AG08395 (cell line): ENCODE measurements around the gene RNF41.

Experiments
- DNase-seq: peaks from one replicate; pipeline ENCODE4 v3.0.0; 2012; ENCODE audit warnings: mixed read lengths, low spot score

Gene RNF41

DNA sequence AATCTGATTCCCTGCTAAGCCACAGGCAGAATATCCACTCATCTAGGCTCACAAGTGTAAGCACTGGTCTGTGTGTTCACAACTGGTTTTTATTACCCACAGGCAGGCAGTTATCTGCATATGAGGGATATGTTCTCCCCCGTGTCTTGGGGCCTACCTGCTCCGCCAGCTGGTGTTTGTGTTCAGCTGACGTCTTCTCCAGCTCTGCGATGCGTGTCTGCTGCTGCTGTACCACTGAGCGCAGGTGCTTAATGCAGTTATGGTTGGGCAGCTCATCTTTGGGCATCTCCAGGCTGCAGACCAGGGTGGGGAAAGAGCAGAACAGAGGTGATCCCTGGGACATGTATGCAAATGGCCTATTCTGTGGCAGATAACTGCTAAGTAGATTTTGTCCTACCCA lies 13.7 kb downstream of the RNF41 start:
- DNase-seq = no peak

DNA sequence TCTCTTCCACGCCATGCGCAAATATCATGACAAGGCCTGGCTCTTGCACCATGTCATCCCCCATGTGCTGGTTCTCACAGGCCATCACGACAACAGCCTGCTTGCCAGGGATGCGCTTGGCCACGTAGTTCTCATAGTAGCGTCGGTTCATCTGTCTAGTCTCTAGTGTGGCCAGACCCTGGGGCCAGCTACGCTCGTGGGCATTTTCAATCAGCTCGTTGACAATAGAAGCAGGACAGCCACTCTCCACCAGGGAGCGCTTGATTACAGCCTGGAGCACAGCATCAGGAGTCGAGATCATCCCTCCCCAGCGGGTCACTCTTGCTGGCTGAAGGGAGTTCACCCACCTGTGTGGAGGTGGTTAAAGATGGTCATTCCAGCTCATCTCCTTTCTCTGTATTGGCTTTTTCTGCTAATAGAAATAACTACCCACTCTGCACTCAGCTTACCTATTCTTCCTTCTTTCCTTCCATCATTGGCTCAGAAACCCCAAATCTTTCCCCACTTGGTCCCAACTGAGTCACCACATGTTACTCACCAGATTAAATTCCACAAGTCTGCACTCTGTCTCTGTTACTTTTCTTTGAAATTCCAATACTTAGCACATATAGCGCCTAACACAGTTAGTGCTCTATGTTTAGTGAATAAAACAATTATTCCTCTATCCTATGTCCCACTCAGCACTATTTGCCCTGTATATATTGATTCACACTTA lies 15.1 kb downstream of the RNF41 start:
- peak; percentile 51 for DNase-seq

DNA sequence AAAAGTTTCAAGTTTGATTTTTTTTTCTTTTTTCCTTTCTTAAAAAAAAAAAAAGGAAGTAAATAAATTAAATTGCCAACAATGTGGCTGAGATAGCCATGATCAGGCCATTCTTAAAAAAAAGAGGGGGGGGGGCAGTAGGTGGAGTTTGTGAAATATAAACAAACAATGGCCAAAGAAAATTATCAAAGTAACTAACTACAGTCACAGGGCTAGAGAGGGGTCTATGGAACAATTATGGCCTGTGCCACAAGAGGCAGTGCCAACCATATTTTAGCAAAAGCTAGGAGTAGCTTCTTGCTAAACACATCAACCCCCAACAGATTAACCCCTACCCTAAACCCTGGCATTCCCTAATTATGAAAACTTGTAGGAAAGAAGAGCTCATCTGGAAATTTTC lies 16.3 kb downstream of the RNF41 start:
- DNase-seq = no peak

DNA sequence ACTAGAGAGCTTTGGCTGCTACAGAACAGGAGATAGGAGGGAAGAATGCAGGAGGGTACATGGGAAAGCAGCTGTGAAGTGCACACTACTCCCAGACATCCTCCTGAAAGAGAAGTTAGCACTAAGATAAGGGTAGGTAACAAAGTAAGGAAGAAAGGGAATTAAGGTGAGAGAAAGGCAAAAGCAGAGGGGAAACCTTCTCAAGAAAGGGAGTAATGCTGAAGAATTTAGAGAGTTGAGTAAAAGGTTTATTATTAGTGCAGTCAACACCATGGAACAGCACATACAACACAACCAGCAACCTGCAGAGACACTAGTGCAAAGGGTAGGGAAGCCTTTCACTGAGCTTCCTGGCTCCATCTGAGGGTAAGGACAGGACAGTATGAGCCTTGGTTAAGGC lies 17.4 kb downstream of the RNF41 start:
- DNase-seq = no peak

DNA sequence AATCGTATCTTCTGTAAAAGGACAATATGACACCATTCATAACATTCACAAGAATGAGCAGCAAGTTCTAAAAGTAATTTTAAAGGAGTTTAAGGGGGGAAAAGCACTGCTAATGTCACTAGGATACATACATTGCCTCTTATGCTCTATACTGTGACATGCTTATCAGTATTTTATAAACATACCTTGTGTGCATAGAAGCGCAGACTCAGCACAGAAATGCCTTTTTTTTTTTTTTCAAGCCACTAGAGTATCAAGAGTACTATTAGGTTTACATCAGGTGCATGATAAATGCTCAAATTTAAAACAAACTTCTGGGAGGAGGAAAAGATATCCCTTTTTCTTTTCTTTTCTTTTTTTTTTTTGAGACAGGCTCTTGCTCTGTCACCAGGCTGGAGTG lies 18.9 kb downstream of the RNF41 start:
- DNase-seq = no peak

DNA sequence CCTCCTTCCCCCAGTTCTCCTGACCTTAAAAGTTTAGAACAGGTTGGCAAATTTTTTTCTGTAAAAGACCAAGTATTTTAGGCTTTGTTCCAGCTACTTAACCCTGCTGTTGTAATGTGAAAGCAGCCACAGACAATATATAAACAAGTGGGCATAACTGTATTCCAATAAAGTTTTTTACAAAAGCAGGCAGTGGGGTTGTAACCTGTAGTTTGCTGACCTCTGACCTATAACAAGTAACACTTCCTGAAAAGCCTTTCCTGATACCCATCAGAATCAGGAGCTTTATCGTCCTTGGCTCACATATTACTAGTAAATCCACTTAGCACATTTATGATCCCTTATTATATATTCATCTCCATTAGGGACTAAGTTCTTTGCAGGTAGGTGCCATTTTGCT lies 19.4 kb downstream of the RNF41 start:
- DNase-seq = no peak

DNA sequence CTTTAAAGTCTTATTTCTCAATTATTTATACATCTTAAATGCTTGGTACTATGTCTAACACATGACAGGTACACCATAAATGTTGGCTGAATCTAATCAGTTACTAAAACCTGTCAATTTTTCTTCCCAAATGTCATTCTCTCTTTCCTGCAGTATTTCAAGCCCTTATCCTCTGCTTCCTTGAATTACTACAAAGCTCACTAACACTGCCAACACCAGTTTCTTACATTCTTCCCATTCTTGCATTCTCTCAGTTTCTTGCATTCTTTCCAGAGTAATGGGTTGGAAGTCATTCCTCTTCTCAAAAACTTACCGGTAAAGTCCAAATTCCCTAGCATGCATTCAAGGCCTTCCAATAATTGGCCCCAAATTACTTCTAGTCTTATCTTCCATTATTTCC lies 22.9 kb downstream of the RNF41 start:
- no peak for DNase-seq

DNA sequence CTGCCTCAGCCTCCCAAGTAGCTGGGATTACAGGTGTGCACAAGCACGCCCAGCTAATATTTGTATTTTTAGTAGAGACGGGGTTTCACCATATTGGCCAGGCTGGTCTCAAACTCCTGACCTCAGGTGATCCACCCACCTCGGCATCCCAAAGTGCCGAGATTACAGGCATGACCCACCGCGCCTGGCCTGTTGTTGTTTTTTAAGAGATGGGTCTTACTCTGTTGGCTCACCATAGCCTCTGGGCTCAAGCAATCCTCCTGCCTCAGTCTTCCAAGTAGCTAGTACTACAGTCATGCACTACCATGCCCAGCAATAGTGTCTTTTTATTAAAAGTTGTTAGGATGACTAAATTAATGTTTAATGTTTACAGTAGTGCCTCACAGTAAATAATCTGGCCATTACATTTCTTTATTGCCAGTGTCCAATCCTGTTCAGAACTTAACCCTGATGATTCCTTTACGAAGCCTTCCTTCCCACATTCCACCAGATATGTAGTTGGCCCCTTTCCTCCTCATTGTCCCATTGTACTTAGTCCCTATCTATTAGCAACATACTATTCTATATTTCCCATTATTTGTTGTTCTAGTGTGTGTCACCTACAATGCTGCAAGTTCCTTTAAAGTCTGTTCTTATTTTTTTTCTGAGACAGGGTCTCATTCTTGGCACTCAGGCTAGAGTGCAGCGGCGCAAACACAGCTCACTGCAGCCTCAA lies 23.6 kb downstream of the RNF41 start:
- DNase-seq = no peak

DNA sequence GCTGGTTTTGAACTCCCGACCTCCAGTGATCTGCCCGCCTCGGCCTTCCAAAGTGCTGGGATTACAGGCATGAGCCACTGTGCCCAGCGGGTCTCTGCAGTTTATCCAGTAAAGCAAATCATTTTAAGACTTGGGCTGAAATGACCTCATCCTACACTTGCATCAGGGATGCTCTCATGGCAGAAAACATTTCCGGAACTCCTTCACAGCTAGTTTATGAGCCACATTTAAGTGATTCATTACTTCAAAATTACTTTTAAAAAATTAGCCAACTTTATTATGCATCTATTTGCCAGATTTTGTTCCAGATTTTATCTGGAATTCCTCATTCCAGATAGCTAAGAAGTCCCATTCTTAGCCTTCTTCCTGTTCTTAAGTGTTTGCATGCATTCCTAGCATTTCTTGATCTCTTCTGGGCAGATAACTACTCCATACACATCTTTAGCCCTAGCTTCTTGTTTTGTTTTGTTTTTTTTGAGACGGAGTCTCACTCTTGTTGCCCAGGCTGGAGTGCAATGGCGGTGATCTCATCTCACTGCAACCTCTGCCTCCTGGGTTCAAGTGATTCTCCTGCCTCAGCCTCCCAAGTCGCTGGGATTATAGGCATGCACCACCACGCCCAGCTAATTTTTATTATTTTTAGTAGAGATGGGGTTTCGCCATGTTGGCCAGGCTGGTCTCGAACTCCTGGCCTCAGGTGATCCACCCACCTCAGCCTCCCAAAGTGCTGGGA lies 24.7 kb downstream of the RNF41 start:
- DNase-seq = peak; percentile 86

DNA sequence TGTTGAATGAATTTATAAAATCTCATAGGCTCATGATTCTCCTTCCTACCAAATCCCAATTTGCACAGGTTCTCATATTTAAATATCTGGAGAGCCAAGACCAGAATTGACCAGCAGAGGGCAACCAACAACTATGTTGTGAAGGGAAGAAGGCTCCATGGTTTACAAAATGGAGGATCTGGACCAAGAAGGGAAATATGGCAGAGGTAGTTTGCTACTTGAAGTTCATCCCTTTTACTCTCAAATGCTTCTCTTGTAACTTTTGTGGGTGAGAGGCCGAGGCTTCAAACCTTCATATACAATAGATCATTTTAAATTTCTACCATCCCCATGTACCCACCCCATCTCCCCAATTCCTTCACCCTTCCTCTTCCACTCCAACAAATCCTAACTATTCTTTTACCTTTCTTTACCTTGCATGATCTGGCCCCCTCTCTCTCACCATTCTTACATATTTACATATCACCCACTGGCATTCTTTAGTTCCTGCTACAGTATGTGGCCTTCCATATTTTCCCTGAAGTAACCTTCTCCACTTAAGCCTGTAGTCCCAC lies 28.6 kb downstream of the RNF41 start:
- DNase-seq = peak; percentile 66

DNA sequence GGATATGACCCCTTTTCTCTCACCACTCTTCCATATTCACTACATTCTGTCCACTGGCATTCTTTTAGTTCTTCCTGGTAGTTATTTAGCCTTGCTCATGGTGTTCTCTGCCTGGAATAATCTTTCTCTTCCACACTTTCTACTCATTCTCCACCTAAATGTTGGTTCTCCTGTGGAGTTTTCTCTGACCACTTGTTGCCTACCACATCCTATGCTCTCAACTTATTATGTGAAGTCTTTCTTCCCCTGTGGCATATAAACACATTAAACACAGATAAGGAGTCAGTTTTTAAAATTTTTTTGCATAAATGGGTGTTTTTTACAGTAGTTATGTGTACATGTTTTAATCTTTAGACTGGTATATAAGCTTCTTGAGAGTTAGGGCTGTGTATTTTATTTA lies 29.1 kb downstream of the RNF41 start:
- no peak for DNase-seq

DNA sequence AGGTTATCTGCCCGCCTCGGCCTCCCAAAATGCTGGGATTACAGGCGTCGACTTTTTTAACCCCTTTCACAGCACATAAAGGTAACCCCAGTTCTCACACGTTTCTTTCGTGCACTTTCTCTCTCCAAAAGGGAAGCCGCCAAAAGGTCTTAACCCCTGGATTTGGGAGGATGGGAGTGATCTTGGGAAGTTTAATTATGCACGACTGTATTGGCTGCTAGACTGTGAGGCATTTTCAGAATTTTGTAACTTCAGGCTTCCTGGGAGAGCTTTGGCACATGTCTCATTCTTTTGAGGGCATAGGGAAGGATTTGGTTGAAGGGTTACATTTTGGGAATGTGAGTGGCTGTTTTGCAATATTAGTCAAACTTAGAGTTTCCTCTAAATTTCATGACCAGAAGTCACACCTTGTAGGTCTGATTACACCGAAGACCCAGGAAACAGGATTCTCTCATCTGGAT lies 31.0 kb downstream of the RNF41 start:
- DNase-seq = no peak

DNA sequence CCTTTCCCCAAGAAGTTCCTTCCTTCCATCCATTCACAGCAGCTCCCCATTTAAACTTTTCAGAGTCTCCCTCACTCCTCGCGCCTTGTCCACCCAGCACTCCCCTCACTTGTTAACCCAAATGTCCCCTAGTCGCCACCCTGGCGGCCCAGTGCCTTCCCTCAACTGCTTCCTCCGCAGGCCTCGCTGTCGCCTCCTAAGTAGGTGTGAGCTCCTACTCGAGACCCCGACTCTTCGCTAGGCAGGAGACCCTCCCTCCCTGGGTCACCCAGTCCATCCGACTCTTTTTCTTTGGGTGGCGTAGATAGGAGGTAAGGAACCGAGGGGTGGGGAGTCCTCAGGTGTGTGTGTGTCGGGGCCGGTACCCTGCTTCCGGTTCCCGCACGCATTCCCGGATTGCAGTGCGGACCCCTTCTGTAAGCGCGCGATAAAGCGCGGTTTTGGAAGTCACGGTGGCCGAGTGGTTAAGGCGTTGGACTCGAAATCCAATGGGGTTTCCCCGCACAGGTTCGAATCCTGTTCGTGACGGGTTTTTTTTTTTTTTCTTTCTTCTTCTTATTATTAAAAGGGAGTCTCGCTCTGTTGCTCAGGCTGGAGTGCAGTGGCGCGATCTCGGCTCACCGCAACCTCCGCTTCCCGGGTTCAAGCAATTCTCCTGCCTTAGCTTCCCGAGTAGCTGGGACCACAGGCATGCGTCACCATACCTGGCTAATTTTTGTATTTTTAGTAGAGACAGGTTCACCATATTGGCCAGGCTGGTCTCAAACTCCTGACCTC lies 31.6 kb downstream of the RNF41 start:
- DNase-seq = peak; percentile 66

DNA sequence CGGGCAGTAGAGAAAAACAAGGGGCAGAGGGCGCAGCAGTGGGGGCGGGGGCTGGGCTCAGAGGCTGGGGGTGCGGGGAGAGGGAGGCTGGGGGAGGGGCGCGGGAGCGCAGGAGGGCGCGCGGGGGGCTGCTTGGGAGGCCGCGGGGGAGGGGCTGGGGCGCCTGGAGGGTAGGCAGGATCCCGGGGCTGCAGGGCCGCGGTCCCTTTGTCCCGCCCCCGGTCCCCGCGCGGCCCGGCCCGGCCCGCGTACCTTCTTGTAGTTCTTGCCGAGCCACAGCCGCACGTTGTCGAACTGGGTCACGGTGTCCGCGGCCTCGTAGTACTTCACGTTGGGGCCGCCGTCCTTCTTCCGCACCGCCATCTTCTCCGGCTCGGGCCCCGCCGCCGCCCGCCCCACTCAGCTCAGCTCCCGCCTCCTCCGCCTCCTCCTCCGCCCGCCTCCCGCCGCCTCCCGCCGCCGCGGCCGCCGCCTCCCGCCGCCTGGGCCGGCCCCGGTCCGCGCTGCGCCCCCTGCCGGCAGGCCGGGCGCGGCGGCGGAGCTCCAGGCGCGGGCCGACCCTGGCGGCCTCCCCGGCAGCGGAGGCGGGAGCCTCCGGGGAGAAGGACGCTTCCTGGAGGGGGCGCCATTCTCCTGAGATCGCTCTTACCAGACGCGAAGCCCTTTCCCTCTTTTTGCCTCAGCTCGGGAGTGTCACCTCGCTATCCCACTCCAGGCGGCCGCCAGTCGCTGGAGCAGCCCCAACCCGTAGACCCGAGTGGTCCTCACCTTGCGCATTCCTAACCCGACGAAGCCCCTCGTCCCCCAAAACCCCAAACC lies 32.4 kb downstream of the RNF41 start, which contains the start of gene SMARCC2:
SMARCC2 (minus strand) TSS at position 385 of the 819 bp plus-strand sequence; CDS start at position 363, 22 bp downstream.
- DNase-seq = peak; percentile 94

DNA sequence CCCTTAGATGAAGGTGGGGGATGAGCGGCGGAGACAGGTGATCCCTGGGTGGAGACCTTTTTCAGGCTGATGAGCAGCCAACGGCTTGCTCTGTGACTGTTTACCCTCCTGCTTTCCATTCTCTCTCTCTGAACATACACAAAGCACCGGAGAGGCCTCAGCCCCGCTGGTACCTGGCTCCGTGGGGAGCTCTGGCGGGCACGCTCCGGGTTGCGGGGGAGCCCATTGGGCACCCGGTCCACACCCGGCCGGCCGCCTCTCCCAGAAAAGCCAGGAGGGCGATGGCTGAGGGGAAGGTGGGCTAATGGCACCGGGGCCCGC lies 33.0 kb downstream of the RNF41 start:
- DNase-seq = no peak

DNA sequence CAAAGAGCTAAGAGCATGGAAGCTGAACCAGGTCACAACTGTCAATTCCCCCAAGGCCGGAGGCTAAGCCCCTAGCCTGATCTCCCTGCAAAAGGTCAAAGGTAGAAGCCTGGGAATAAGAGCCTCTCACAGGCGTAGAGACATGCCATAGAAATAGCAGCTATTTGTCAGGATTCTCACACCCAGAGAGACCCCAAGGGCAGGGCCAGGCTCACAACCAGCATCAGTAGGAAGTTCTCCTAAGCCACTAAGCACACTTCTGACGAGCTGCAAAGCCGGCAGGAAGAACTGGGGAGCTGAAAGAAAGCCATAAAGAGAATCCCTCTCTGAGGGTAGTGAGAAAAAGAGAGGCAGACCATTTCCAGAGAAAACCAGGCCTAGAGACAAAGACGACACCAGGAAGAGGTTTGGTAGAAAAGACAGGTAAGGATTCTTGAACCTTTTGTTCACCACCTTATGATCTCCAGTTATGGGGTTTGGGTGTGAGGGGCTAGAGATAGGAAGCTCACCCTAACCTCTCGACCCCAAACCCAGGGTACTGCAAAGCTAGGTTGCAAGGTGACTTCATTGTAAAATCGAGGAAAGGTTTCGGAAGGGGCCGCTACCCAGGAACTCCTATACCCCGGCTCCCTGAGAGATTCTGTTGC lies 33.5 kb downstream of the RNF41 start:
- no peak for DNase-seq

DNA sequence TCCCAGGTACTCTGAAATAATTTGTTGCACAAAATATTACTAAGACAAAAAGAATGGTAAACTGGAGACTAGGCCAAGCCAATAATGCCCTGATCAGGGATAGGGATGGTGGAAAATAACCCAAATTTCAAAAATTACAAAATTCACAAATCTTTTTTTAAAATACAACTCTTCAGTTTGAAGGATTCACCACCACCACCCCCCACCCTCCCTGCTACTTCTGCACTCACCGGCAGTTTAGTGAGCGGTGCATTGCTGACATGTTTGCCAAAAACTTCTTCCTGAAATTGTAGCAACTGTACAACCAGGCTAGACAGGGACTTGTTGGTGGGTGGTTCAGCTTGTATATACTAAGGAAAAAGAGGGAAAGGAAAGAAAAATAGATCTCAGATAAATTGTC lies 34.8 kb downstream of the RNF41 start:
- DNase-seq = no peak

DNA sequence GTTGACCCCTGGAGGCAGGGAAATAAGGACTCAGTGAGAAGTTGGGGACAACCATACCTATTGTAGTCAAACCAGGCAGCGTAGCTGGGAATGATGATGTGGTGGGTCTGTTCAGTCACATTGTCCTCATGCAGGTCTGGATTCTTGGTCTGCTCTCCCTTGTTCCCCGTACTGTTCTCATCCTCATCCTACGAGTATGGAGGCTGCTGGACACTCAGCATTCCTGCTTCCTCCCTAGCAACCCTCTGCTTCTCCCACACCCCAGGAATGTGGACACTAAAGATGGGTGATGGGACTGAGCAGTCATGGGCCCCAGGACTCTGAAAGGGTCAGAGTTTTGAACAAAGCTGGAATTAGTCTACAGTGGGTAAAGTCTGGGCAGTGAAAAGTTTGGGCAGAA lies 43.4 kb downstream of the RNF41 start:
- DNase-seq = no peak

DNA sequence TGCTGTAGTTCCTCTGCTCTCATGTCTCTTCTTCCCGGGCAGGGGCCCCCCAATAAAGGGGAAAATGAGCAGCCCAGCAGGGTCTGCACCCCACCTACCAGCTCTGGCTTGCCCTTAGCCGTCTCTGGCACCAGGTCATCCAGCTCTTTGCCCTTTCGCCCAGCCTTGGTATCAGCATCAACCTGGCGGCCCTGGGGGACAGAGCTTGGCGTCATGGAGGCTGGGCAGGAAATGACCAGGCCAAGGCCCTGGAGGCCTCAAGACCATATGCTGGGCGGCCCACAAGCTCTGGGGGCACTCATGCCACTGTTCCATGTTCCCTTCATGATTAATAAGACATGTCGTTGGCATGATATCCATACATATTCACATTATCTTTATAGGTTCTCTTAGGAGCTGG lies 48.9 kb downstream of the RNF41 start:
- no peak for DNase-seq

DNA sequence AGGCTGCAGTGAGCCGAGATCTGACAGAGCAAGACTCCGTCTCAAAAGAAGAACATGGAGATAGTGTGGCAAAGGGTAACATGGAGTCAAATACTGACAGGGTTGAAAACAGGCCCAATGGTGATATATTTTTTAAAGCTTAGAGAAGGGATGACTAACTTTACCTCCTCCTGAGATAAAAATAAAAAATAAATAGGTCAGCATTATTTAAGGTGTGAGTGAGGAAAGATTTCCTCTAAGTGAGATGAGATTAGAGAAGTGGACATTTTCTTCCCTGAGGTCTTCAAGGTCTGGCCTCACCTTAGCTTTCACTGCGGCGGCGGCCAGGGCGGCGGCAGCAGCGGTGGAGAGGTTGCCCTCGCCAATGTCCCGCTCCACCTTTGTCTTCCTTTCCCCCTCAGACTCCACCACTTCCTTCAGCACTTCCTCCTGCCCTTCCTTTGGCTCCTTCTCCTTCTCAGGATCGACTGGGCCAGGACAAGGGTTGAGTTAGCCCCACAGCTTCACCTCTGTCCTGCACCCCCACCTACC lies 52.4 kb downstream of the RNF41 start:
- DNase-seq = no peak
